HG02678 (cell line): ENCODE data around the gene CTNND1.
A peak's percentile ranks its signal among the peaks of the same experiment; 100 is the strongest.
"Not testable (repeated sequence)": the region's sequence is repeated elsewhere in the genome, so short reads cannot be mapped to it uniquely, and the experiment has no call there.

Experiments
- ATAC-seq: cut with Tn5 transposase; IDR thresholded peaks from one replicate; pipeline ENCODE4 v1.9.1; 2021; ENCODE audit warnings: mild to moderate bottlenecking, moderate library complexity; ENCODE audit not compliant: unreplicated experiment

The CTNND1 gene, protein sequence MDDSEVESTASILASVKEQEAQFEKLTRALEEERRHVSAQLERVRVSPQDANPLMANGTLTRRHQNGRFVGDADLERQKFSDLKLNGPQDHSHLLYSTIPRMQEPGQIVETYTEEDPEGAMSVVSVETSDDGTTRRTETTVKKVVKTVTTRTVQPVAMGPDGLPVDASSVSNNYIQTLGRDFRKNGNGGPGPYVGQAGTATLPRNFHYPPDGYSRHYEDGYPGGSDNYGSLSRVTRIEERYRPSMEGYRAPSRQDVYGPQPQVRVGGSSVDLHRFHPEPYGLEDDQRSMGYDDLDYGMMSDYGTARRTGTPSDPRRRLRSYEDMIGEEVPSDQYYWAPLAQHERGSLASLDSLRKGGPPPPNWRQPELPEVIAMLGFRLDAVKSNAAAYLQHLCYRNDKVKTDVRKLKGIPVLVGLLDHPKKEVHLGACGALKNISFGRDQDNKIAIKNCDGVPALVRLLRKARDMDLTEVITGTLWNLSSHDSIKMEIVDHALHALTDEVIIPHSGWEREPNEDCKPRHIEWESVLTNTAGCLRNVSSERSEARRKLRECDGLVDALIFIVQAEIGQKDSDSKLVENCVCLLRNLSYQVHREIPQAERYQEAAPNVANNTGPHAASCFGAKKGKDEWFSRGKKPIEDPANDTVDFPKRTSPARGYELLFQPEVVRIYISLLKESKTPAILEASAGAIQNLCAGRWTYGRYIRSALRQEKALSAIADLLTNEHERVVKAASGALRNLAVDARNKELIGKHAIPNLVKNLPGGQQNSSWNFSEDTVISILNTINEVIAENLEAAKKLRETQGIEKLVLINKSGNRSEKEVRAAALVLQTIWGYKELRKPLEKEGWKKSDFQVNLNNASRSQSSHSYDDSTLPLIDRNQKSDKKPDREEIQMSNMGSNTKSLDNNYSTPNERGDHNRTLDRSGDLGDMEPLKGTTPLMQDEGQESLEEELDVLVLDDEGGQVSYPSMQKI

DNA sequence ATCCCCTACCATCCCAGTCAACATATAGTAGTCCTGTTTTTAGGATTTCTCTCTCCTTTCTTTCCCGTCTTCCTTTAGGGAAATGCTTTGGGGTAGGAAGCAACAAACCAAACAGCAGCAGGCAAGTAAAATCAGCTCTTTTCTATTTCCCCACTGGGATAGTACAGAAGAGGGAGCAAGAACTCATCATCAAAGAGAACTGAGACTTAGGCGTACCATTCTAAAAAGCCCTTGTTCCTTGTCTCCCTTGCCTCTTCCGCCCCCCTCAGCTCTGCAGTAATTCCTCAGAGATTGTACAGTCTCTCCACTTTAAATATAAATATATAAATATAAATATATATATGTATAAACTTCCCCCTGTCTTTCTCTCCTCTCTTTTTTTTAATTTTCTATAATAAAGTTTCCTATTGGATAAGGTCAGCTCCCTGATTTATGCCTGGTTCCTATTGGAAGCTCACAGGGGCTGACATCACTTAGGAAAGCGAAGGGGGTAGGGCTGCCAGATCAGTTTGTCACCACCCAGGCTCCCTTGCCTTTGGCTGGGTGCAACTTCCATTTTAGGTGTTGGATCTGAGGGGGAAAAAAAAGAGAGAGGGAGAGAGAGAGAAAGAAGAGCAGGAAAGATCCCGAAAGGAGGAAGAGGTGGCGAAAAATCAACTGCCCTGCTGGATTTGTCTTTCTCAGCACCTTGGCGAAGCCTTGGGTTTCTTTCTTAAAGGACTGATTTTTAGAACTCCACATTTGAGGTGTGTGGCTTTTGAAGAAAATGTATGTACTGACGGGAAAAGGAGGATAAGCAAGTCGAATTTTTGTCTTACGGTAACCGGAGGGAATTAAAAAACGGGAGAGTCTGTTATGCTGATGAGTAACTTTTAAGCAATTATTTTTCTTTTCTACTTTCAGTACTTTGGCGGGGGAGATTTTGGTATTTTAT lies at the start of gene CTNND1:
Gene CTNND1 (plus strand): TSS at position 502 of the 934 bp plus-strand sequence. CDS start 29,677 bp downstream, outside the sequence.
- ATAC-seq: peak; percentile 94

DNA sequence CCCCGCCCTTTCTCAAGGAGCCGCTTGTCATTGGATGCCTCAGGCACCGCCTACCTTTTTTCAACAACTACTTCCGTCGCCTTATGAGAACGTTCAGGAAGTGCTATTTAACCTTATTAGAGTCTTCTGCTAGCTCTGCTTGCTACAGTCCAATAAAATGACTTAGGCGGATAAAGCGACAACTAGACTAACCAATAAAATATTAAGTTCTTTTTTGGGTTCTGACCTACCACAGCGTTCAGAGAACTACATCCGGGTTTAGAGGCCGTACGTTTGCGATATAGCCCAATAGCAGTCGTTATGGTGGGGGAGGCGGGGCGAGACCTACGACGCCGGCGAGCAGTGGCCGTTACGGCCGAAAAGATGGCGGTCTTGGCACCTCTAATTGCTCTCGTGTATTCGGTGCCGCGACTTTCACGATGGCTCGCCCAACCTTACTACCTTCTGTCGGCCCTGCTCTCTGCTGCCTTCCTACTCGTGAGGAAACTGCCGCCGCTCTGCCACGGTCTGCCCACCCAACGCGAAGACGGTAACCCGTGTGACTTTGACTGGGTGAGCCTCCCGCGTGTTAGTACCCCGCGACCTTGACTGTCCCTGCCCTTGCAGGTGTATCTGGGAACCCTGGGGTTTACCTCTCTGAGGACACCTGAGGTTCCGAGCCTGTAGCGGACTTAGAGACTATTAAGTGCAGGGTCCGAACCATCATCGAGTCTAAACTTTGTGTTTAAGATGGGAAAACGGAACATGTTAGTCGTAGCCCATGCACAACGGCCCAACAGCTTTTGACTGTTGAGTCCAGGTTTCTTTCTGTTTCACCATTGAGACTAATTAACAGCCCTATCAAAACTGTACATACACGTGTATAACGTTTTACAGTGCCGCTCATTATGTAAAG lies 49.1 kb upstream of the CTNND1 start, which contains the start of gene TMX2:
Gene TMX2 (plus strand): TSS at position 338 of the 895 bp plus-strand sequence. CDS start 26 bp downstream, at position 364.
- peak; percentile 94 for ATAC-seq

DNA sequence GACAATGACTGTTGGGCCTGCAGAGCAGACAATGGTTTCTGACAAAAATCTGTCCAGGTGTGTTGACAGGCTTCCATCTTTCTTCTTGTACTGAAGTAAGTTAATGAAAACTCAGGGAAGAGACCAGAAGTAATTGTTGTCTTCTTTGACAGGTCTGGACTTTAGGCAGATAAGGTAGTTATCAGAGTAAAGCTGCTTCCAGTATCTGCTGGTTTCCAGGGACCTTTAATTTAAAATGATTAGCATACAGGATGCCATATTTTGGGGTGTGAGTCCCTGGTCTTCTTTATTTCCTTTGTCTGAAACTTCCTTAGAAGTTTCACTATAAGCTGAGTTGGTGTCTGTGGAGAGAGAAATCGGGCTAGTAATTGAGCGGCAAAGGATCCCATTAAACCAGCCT lies 47.8 kb upstream of the CTNND1 start:
- no peak for ATAC-seq

DNA sequence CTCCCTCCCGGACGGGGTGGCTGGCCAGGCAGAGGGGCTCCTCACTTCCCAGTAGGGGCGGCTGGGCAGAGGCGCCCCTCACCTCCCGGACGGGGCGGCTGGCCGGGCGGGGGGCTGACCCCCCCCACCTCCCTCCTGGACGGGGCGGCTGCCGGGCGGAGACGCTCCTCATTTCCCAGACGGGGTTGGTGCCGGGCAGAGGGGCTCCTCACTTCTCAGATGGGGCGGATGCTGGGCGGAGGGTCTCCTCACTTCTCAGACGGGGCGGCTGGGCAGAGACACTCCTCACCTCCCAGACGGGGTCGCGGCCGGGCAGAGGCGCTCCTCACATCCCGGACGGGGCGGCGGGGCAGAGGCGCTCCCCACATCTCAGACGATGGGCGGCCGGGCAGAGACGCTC lies 44.9 kb upstream of the CTNND1 start:
- ATAC-seq: not testable (repeated sequence)

DNA sequence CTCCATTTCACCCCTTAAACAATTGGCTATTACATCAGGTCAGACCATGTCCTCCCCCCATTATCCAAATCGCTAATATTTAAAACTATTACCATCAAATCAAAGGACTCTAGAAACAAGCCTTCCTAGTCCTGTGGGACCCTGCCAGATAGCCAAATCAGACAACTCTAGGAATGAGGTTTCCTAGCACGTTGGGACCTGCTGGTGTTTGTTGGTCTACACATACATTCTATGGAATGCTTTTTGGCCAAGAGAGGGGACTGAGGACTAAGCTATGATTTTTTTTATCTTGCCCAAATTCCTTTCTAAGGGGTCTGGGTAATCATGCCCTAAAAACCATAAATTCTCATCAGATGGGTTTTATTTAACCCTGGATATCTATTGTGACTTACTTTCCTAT lies 34.4 kb upstream of the CTNND1 start:
- ATAC-seq: no peak

DNA sequence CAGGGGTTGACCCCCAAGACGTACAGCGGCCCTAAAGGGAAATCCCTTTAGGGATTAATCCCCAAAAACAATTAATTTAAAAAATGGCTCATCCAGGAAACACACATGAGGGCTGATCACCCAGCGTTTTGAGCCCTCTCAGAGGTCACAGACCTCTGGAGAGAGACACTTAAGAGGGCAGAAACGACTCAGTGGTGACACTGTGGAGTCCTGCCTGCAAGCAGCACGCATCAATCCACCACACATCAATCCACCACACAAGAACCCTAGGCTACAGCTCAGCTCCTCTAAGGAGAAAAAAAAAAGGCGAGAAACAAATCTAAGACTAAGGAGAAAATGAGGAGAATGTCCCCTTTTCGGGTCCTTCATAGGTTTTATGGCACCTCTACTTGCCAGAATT lies 32.8 kb upstream of the CTNND1 start:
- ATAC-seq: no peak

DNA sequence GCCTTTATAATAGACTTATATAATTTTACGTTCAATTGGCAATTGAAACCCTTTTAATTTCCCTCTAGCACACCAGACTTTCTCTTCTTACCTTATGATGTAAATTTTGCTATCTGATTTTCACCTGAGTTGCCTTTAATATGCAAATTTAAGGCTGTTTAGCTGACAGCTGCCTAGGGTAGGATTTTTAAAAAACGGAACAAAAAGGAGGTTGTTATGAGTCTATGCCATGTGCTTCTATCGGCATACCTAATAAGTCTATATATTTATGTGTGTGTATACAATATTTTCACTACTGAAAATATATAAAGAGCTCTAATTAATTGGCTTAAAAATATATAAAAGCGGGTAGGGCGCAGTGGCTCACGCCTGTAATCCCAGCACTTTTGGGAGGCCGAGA lies 32.1 kb upstream of the CTNND1 start:
- no peak for ATAC-seq

DNA sequence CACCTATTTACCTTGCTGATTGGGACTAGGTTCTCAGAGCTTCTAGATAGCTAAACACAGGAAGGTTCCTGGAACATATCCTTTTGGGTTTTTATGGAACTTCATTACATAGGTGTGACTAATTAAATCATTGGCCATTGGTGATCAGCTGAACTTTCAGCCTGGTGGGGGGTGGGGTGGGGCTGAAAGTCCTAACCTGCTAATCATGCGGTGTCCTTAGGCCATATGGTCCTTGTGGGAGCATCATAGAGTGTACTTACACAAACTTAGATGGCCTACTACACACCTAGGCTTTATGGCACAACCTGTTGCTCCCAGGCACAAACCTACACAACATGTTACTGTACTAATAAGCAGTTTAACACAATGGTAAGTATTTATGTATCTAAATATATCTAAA lies 28.9 kb upstream of the CTNND1 start:
- no peak for ATAC-seq

DNA sequence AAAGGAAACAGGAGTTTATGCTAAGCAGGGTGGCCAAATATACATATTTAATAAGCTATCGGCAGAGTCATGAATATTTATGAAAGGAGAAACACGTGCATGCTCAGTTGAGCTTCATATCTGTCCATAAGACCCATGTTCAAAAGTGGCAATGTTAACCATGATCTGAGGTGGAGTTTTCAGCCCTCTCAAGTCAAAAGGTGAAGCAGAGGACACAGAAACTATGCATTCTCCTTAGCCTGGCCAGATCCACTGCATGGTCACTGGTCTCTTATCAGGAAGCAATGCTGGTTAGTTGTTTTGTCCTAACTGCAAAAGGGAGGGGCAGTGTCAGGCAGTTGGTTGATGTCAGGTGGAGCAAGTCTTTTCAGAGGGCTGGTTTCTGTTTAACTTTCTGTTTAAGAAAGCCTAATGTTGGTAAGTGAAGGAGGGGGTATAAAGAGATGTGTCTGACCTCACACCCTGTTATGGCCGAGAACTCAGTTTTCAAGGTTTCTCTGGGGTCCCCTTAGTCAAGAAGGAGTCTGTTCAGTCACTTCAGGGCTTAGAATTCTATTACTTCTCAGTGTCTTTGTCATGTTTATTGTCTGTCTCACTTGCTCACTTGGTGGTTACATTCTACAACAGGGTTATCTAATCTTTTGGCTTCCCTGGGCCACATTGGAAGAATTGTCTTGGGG lies 25.8 kb upstream of the CTNND1 start:
- no peak for ATAC-seq

DNA sequence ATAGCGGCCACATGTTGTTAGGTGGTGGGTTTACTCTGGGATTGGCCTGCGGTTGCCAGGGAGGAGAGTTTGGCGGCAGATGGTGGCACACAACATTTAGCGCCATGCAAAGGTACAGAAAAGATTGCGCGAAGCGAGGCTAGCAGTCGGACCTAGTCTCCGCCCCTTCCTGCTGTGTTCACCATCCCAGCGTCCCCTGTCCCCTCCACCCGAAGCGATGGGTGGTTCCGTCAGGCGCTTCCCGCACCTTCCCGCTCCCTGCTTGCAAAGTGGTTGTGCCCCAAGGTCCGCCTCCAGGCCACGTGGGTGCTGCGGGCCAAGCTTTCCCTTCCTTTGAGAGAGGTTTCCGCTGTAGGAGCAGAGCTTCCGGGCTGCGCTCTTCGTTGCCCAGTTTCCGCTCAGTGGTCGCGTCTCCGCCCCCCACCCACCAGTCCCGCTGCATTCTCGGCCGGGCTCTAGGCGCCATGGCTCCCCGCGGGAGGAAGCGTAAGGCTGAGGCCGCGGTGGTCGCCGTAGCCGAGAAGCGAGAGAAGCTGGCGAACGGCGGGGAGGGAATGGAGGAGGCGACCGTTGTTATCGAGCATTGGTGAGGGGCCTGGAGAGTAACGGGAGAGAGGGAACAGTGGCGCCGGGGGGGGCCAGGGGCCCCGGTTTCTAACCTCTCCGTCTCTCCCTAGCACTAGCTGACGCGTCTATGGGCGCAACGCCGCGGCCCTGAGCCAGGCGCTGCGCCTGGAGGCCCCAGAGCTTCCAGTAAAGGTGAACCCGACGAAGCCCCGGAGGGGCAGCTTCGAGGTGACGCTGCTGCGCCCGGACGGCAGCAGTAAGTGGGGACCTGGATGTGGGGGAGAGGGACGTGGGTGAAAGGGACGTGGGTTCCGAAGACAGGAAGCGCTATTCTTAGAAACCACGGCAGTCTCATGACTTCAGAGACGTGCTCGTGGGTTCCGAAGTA lies 20.2 kb upstream of the CTNND1 start, which contains the start of gene SELENOH:
Gene SELENOH (plus strand): TSS at position 360 of the 955 bp plus-strand sequence. CDS start 105 bp downstream, at position 465.
- ATAC-seq: peak; percentile 90

DNA sequence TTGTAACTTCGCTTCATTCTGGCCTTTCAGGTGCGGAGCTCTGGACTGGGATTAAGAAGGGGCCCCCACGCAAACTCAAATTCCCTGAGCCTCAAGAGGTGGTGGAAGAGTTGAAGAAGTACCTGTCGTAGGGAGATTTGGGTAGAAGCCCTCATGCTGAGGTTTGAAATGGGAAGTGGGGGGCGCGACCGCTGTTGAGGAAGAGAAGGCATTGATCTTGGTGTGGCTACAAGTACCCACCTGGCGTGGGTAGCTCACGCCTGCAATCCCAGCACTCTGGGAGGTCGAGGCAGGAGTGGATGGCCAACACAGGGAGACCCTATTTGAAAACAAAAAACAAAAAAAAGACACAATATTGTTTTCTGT lies 19.5 kb upstream of the CTNND1 start:
- ATAC-seq: no peak

DNA sequence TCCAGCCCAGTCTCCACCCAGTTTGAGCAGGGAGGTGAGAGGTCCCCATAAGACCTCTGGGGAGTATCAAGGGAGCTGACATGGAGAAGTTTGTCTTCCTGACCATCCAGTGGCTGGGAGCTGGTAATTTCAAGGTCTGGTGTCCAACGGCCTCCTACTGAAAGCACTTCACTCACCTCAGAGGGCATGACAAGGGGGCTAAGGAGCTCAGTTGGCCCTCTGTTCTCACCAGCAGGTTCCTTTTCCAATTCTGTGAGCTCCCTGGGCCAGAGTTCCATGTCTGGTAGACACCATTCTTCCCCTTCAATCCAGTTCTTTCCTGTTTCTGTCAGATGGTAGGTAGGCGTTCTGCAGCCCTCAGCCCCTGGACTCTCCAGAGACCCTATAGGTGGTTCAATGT lies 17.2 kb upstream of the CTNND1 start:
- ATAC-seq: no peak

DNA sequence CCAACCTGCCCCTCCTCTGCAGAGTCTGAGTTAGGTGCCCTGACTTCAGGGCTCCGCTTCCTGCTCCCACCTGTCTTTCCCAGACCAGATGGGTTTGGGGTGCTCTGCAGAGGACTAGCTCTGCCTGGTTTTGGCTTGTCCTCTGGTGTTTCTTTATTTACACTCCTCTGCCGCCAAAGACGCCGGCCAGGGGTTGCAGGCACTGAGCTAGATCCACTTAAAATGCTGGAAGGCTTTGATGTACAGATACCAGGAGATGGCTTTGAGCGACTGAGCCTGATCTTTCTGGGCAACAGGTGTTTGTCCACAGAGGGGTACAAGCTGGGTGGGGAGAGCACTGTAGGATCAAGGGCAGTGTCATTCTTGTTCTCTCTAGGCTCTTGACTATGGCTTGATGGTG lies 16.4 kb upstream of the CTNND1 start:
- no peak for ATAC-seq

DNA sequence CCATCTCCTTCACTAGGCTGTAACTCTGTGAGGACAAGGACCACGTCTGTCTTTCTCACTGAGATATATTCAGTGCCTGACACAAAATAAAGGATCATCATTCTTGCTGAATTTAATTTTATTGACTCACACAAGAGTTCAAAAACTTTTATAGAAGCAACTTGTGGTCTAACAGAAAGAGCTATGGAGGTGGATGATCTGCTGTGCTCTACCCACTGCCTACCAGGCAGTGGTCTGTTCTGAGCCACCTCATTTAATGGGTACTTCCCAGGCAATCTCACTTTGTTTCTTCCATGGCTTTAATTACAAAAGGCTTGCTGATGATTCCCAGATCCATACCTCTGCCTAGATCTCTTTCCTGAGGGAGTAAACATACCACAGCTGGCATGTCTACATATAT lies 14.7 kb upstream of the CTNND1 start:
- no peak for ATAC-seq

DNA sequence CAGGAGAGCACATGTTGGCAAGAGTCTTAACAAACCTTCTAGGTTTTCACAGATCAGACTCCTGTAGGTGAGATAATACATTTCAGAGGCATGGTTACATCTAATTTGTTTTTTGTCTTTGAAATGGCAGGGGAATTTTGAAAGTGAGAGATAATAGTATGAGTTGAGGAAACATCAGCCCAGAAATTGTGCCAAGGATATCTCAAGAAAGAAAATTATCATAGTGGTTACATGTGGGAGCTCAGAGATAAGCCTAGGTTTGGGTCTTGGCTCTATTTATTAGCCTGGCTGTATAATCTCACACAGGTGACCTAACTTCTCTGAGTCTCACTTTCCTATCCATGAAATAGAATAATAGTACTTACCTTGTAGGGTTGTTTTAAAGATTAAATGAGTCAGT lies 10.4 kb upstream of the CTNND1 start:
- ATAC-seq: no peak

DNA sequence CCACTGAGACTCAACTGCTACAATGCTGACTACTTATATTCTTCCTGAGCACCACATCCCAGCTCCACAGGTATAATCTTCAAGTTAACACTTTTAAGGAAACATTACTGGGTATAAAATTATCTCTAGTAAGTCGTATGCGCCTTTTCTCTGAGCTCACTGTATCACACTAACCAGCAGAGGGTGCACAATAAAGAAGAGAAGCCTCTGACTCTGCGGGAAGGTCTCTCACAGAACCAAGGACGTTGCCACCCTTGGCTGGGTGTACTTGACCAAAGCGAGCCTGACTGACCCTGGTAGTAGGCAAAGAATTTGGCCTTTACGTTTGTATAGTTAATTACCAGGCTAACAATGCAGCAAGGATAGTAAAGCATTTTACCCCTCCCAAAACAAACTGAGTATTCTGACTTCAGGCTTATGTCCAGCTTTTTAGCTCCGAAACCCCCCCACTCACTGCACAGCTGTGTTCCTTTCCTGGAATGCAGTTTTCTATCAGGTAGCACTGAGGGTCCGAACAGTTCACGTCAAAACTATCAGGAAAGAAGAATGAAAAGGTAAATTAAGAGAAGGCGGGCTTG lies 9.8 kb upstream of the CTNND1 start, which contains the start of gene BTBD18:
Gene BTBD18 (minus strand): TSS at position 144 of the 578 bp plus-strand sequence. CDS start 631 bp downstream, outside the sequence.
- no peak for ATAC-seq

DNA sequence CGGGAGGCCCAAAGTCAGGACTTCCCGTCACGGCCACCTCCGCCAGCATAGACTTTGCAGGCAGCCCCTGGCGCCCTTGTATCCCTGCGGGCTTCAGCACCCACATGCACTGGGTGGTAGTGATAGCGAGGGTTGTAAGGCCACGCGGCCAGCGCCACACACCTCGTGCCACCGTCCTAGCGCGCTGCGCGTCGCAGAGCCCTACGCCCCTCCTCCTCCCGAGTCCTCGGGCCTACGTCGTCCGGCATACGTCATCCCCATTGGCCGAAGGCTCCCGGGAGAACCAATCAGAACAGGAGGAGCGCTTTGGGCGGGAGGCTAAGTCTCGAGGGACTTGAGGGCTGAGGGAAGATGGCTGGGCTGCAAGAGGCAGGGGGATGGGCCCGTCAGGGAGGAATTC lies 8.6 kb upstream of the CTNND1 start:
- ATAC-seq: no peak
